GM21447 (cell line): ENCODE data around the gene SEMA3A.
"Not testable (repeated sequence)": the region's sequence is repeated elsewhere in the genome, so short reads cannot be mapped to it uniquely, and the experiment has no call there.

Experiments used
- ATAC-seq: cut with Tn5 transposase; IDR thresholded peaks from one replicate; pipeline ENCODE4 v1.9.1; 2021; ENCODE audit not compliant: unreplicated experiment

Gene SEMA3A

DNA sequence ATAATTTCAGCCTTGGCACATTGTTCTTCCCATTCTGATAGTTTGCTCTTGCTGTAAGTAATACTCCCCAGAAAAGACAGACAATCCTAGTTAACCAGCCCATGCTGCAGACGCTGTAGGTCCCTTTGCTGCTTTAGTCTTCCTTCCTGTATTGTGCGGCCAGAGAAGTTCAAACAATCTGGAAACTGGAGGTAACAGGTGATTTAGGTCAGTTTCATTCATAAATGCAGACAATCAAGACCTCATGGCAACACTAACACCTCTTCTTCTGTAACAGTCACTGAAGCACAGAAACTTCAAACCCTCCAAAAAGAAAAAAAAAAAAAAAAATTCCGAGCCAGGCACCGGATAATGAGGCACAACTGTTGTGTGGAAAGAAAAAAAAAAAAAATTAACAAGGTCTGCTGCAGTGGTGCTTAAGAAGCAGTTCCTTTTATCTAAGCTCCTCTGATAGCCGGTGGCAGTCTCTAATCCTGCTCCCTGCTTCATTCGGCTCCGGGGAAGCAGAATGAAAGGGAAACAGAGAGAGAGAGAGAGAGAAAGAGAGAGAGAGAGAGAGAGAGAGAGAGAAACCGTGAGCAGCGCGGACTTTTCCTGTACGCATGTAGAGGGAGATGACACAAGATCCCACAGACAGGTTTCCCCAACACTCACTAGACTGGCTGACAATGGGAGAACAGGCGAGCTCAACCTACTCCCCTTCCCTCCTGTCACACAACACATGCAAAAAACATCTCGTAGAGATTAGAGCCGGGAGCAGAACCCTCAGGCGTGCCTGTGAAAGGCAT, at the start of gene SEMA3A:
SEMA3A (minus strand) TSS at position 306 of the 788 bp plus-strand sequence; CDS start at position 103, 203 bp downstream.
- no peak for ATAC-seq

DNA sequence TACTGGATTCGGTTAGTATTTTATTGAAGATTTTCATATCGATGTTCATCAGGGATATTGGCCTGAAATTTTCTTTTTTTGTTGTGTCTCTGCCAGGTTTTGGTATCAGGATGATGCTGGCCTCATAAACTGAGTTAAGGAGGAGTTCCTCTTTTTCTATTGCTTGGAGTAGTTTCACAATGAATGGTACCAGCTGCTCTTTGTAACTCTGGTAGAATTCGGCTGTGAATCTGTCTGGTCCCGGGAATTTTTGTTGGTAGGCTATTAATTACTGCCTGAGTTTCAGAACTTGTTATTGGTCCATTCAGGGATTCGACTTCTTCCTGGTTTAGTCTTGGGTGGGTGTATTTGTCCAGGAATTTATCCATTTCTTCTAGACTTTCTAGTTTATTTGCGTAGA, 48.4 kb upstream of the SEMA3A start:
- ATAC-seq, result not testable (repeated sequence)

DNA sequence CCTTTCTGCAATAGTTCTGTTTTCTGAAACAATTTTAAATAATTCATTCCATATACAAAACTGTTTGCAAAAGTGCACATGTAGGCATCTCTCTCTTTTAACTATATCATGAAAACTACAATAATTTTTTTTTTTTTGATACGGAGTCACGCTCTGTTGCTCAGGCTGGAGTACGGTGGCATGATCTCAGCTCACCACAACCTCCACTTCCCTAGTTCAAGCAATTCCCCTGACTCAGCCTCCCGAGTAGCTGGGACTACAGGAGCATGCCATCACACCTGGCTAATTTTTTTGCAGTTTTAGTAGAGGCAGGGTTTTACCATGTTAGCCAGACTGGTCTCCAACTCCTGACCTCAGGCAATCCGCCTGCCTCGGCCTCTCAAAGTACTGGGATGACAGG, 44.0 kb upstream of the SEMA3A start:
- no peak for ATAC-seq

DNA sequence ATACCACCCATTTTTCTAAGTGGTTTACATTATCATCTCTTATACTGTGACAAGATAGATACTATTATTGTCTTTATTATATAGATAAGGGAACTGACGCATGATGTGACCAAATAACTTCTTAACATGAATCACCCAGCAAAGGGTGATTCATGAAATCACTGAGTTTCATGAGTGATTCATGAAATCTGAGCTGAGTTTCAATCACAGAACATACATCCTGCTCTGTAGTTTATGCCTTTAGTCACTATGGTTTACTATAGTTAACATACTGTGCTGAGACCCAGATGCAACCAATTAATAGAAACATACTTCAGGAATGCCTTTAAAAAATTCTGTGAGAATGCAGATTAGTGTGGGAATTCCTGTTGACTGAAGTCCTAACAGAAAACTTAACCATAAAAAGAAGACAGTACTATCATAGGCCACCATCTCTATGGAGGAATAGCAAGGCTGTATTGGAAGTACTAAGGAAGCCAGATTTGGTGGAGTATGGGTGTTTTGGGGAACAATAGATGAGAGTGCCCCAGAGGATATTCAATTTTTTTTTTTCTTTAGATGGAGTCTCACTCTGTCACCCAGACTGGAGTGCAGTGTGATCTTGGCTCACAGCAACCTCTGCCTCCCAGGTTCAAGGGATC, 43.1 kb upstream of the SEMA3A start:
- no peak for ATAC-seq

DNA sequence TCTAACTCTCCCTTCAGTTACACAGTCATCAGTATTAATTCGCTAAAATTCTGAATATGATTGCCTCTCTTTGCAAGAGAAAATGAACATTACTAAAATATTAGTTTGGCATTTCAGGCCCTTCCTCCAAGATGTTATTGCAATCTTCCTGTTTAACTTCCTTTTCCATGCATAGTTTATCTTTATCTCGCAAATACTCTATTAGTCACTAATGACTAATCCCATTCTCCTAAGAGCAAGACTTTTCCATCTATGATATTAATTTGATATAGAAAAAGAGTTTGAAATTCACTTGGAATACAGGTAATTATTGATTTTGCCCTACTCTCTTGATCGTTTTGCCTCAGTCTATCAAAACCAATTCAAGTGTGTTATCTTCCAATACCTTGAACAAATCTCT, 41.8 kb upstream of the SEMA3A start:
- no peak for ATAC-seq

DNA sequence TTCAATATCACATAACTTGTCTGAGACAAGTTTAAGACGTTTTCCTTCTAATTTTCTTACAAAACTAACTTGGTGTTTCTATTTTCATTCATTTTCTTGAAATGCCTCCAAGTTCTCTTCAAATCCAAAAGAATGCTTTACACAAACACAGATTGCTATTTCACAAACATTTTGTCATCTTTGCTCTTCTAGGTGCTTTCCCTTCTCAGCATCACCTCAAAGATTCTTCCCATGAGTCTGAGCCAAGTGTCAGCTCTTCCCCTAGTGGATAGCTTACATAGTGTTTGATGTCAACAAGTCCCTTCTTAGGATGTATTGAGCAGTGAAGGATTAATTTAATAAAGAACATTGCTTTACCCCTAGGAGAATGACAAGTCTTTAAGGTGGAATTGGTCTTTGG, 38.1 kb upstream of the SEMA3A start:
- no peak for ATAC-seq

DNA sequence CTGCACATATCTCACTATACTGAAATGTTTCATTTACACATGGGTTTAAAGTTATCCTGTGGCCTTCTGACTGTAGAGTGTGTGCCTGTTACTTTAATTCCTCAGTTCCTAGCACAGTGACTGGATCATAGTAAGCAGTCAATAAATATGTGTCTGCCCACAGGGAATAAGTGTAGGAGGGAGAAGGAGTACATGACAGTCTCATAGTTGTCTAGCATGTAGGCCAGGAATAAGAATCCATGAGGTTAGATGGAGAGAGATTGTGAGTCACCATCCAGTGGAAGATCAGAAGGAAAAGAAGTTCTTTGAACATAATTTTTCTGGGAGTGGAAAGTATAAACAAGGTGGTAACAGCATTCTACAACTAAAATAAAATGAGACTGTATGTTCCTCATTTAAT, 36.6 kb upstream of the SEMA3A start:
- ATAC-seq, result no peak

DNA sequence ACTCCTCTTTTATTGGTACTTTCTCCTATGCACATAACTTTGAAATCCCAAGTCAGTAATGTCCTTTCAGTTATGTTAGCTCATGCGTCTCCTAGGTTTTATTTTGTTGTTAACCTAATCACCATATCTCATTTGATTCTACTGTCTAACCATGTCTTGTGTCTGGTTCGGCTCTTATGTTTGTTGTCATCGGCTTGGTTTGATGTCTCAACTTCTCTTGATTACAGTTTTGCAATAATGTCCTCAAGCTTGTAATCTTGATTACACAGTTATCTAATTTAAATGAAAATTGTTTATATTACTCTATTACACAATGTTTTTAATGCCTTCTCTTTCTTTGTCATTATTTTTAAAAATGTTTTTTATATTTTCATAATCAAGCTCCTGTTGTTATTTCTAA, 35.9 kb upstream of the SEMA3A start:
- ATAC-seq, result no peak

DNA sequence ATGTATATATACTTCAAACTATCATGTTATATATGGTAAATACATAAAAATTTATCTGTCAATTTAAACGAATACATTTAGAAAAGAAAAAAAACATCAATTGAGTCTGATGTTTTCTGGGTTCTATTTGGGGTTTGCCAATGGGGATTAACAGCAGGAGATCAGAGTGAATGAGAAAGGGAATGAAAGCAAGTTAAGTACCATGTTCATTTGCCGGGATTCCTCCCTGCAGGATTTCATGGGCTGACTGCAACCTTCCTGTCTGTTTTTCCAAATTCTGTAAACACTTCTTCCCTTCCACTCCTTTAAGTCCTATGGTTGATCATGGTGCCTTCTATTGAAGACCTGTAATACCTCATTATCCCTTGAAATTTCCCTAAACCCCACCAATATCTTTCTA, 33.9 kb upstream of the SEMA3A start:
- ATAC-seq, result no peak

DNA sequence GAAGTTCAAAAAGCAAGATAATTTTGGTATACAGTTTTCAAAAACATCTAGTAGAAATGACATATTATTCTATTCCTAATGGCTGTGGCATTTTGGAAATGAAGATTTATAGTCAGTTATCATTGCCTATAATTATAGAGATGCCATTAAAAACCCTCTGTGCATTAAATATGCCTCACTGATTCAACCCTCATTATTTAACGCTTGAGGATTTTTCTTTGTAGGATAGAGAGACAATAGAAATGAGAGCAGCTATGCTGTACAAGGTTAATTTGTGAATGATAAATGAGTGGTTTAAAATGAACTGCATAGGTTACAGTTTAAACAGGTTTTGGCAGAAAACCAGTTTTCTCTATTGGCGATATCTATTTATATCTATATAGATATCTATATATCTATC, 32.2 kb upstream of the SEMA3A start:
- ATAC-seq, result no peak

DNA sequence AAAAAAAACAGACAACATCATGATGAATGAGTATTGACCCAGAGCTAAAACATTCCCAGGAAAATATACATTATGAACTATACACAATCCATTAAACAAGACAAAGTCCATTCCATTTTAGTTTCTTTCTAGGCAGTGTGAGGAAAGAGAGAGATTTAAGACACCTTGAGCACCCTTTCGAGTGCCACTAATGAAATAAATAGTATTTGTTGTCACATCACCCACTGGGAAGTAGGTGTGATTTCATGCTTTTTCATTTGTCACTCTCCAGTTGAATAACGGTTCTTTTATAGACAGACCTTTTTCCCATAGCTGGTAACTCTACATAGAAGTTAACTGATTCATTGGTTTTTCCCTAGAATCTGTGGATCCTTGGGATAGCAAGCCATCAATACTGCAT, 29.9 kb upstream of the SEMA3A start:
- ATAC-seq, result no peak

DNA sequence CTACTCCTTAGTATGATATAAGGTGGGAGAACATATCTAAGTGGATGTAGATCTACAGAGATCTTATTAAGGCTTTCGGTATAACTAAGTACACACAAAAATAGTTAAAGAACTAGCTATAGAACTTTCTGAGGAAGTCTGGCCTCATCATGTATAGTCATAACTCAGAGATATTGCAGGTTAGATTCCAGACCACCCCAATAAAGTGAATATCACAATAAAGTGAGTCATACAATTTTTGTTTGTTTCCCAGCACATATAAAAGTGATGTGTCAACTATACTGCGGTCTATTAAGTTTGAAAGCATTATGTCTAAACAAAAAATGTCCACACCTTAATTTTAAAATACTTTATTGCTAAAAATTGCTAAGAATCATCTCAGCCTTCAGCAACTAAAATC, 24.7 kb upstream of the SEMA3A start:
- ATAC-seq, result no peak

DNA sequence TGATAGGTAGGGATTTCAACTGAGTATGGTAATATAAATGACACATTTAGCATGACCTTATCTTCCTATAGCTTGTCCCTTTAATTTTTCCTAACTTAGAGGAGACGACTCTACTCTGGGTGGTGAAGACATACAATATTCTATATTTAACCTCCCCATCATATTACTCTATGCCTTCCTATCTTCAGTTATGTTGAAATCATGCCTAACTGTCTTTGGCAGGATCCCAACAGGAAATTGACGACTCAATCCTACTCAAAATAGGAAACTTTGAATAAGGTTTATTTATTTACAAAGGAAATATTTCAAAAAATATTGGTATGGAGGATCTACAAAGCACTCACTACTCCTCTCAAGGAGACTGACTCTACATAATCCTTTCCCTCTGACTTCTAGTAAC, 24.1 kb upstream of the SEMA3A start:
- ATAC-seq, result no peak

DNA sequence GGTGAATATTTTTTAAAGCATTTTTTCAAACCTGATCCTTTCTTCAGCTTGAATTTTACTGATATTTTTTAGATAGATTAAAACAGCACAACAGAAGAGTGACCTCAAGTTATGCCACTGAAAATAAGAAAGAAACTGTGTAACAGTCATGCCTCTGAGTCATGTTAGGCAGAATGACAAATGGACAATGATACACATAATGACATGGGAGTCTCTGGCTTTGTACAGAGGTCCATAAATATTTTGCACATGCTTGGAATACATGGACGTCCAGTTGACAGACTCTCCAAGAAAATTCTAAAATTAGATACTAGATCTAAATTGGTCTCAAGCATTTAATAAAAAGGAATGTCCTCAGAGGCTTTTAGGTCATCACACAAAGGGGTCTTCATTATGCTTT, 21.9 kb upstream of the SEMA3A start:
- ATAC-seq, result no peak

DNA sequence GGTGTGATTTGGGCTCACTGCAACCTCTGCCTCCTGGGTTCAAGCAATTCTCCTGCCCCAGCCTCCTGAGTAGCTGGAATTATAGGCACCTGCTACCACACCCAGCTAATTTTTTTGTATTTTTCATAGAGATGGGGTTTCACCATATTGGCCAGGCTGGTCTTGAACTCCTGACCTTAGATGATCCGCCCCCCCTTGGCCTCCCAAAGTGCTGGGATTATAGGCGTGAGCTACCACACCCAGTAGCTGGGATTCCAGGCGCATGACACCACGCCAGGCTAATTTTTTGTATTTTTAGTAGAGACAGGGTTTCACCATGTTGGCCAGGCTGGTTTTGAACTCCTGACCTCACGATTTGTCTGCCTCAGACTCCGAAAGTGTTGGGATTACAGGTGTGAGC, 20.2 kb upstream of the SEMA3A start:
- ATAC-seq, result not testable (repeated sequence)

DNA sequence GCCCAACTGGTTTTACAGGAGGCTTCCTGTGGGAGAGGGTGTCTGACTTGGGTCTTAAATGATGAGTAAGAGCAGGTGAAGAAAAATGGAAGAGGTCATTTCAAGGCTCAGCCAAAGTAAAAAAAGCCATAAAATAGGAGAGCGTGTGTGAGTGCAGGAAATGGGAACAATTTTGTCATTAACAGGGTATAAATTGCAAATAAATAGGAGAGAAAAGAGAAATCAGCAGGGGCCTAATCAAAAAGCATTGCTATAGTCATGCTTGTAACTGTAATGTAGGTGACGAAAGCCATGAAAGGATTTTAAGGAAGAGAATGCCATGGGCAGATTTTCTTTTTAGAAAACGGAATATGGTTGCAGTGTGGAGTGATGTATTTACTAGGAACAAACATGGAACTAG, 15.7 kb upstream of the SEMA3A start:
- no peak for ATAC-seq

DNA sequence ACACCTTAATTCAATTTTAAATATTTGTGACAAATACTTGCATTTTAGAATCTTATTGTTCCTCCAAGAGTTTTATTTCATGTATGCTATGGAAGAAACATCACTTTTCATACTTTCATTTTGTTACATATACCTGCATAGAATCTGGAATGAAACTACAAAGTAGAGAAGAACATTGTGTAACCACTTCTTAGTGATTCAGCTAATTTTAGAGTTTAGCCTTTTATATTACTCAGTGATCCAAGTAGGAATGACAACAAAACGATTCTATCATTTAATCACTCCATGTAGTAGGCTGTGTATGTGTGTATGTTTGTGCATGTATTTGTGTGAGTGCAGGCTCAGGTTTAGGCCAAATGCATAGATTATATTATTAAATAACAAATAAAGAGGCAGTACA, 14.4 kb upstream of the SEMA3A start:
- ATAC-seq, result no peak

DNA sequence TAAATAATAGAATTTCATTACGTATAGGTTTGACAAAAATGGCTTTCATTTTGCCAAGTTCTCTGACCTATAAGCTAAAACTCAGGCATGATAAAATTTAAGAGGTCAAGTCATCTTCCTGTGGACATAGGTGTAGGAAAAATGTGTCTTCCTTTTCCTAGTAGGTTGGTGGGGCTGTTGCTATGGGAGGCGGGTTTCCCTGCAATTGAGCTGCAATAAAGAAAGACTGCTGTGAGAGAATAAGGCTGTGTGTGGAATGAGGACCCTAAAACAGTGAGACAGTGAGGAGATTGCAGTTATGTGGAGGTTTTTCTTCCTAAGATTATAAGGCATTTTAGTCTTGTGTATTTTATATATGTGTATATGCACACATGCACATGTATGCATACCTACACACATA, 13.0 kb upstream of the SEMA3A start:
- ATAC-seq, result no peak

DNA sequence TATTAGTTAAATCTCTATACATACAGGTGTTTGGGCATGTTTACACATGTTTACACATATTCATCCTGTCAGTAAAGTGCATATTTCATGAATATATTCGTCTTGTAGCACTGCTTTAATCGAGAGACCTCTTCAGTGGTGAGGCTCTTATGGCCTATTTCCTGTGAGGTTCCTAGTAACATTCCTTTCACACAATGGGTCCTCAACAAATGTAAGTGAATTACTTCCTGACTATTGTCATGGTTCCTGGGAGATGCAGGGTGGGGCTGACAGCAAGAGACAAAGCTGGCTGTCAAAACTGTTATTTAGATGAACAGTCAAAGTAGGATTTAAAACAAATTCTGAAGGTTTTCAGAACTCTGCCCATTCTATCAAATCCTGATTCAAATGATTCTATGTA, 12.4 kb upstream of the SEMA3A start:
- ATAC-seq, result no peak

DNA sequence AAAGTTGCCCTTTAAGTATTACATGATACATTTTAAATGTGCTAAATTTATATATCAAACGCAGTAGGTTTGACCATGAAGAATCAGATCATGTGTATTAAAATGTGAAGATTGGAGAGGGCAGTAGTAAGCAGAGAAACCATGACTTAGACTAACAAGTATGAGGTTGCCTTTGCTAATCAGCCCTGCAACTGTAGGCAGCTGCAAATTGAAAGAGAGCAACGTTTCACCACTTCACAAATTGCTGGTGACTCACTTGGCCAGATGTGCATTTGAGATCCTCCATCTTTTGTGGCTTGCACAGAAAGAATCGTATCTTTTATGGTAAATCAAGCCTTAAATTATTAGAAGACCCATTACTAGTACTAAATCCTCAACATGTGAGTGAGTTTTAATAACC, 10.1 kb upstream of the SEMA3A start:
- ATAC-seq, result no peak

DNA sequence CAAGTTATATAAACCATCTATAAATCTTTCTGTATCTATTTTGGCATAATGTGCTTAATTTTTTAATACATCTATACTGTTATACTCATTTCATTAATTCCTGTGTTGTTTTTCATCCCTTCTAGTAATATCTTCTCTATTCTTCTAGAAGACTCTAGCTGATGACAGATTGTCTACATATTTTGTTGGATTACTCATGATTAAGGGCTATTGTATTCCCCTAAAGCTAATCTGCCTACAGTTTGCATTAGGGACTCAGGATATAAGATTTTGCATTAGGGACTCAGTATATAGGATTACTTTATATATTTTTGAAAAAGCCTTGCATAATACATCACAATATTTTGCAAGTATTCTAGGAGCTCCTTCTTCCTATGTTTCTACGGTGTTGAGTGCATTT, 8.3 kb upstream of the SEMA3A start:
- ATAC-seq, result no peak

DNA sequence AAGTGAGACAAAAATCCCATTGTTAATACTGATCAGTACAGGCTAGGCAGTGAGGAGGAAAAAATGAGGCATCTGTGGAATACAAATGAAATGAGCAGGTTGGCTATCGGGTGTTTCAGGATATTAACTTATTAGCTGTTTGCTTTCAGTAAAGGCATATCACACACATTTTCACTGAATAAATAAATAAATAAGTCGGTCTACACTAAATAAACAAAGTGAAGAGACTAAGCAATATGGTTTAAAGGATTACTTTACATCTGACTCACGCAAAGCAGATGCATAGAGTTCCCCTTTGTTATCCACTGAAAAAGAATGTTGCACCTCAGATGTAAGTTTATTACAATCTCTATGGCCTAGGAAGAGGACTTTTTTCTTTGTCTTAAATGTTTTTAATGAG, 6.3 kb upstream of the SEMA3A start:
- ATAC-seq, result no peak

DNA sequence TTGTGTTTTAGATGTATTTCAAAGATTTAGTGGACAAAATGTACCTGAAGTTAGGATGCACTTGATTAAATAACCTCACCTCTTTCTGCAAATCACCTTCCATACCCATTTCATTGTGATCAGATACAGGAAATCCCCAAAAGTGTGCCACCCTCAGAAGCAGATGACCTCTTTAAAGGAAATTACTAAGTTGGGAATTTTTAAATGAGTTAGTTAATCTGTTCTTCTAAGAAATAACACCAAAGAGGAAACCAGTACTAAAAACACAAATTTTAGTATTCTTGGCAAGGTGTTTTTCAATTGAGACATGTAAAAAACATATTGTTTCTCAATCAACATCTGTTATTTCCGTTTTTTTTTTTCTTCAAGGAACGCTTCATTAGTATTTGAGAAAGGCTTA, 4.6 kb upstream of the SEMA3A start:
- no peak for ATAC-seq
